Mesenchymal stem cell (in vitro differentiated cells and primary cell): ENCODE results near the gene SCIN.

ENCODE experiments used
- DNase-seq: peaks from one replicate; pipeline ENCODE4 v3.0.0-alpha.2; 2013
- H2AFZ ChIP-seq: one replicate; pipeline ENCODE4 v1.6.1; 2013; ENCODE audit warnings: low read depth, mild to moderate bottlenecking, control low read depth, inconsistent platforms, low read length, moderate library complexity
- H2AK5ac ChIP-seq: 2 replicates; pipeline ENCODE4 v1.6.1; 2013; ENCODE audit warnings: low read length, moderate library complexity, mild to moderate bottlenecking, inconsistent platforms; ENCODE audit not compliant: severe bottlenecking
- H2BK120ac ChIP-seq: one replicate; pipeline ENCODE4 v1.6.1; 2013; ENCODE audit warnings: low read depth, mild to moderate bottlenecking, inconsistent platforms, low read length, moderate library complexity
- H2BK12ac ChIP-seq, 2 experiments: one replicate each; pipeline ENCODE4 v1.6.1; 2013; ENCODE audit warnings: inconsistent platforms in 2 of 2, low read length in 2 of 2, mild to moderate bottlenecking in 2 of 2, moderate library complexity in 2 of 2, control low read depth in 1 of 2
- H2BK15ac ChIP-seq: one replicate; pipeline ENCODE4 v1.6.1; 2013; ENCODE audit warnings: mild to moderate bottlenecking, low read depth, inconsistent platforms; ENCODE audit not compliant: poor library complexity, severe bottlenecking
- H2BK5ac ChIP-seq: 2 replicates; pipeline ENCODE4 v1.6.1; 2013; ENCODE audit warnings: low read depth, mild to moderate bottlenecking, low read length, control low read depth, inconsistent platforms; ENCODE audit not compliant: poor library complexity, severe bottlenecking
- H3K14ac ChIP-seq, 2 experiments: one replicate each; pipeline ENCODE4 v1.6.1; 2013; ENCODE audit warnings: inconsistent platforms in 2 of 2, low read length in 2 of 2, control low read depth in 1 of 2, mild to moderate bottlenecking in 1 of 2, moderate library complexity in 1 of 2
- H3K18ac ChIP-seq, 2 experiments: one replicate each; pipeline ENCODE4 v1.6.1; 2013; ENCODE audit warnings: inconsistent platforms in 2 of 2, low read length in 2 of 2, control low read depth in 1 of 2, low read depth in 1 of 2, mild to moderate bottlenecking in 1 of 2
- H3K23ac ChIP-seq, 2 experiments: one replicate each; pipeline ENCODE4 v1.6.1; 2013; ENCODE audit warnings: inconsistent platforms in 2 of 2, low read length in 2 of 2, mild to moderate bottlenecking in 2 of 2, moderate library complexity in 2 of 2, control low read depth in 1 of 2
- H3K27ac ChIP-seq: 2 replicates; pipeline ENCODE4 v1.5.1; 2013; ENCODE audit warnings: mild to moderate bottlenecking, moderate library complexity, low read length, control low read depth, inconsistent platforms; ENCODE audit not compliant: poor library complexity, severe bottlenecking
- H3K27me3 ChIP-seq, 2 experiments: 2 replicates each; pipeline versions ENCODE4 v1.6.1 to v1.7.0; 2013; ENCODE audit warnings: low read length in 2 of 2, mild to moderate bottlenecking in 2 of 2, moderate library complexity in 2 of 2, control low read depth in 1 of 2, inconsistent platforms in 1 of 2; ENCODE audit not compliant: control insufficient read depth in 1 of 2, insufficient read depth in 1 of 2
- H3K36me3 ChIP-seq, 2 experiments: 2 replicates each; pipeline versions ENCODE4 v1.6.1 to v1.7.0; 2013; ENCODE audit warnings: low read length in 2 of 2, control low read depth in 1 of 2, inconsistent platforms in 1 of 2, low read depth in 1 of 2, mild to moderate bottlenecking in 1 of 2; ENCODE audit not compliant: insufficient read depth in 2 of 2, control insufficient read depth in 1 of 2
- H3K4ac ChIP-seq, 2 experiments: one replicate each; pipeline ENCODE4 v1.6.1; 2013; ENCODE audit warnings: inconsistent platforms in 2 of 2, low read length in 2 of 2, mild to moderate bottlenecking in 2 of 2, moderate library complexity in 2 of 2, control low read depth in 1 of 2, low read depth in 1 of 2
- H3K4me1 ChIP-seq: 2 replicates; pipeline ENCODE4 v1.6.1; 2013; ENCODE audit warnings: low read depth, low read length, control low read depth; ENCODE audit not compliant: control insufficient read depth, insufficient read depth
- H3K4me2 ChIP-seq: 2 replicates; pipeline ENCODE4 v1.6.1; 2013; ENCODE audit warnings: low read length, mild to moderate bottlenecking, inconsistent platforms; ENCODE audit not compliant: poor library complexity, severe bottlenecking
- H3K4me3 ChIP-seq, 2 experiments: 2 replicates each; pipeline versions ENCODE4 v1.5.1 to v1.7.0; 2013; ENCODE audit warnings: low read length in 2 of 2, mild to moderate bottlenecking in 2 of 2, control low read depth in 1 of 2, low read depth in 1 of 2; ENCODE audit not compliant: insufficient read depth in 1 of 2
- H3K79me1 ChIP-seq: replicated peaks from 2 replicates; pipeline ENCODE4 v1.6.1; 2013; ENCODE audit warnings: mild to moderate bottlenecking, control low read depth, low read length, inconsistent platforms; ENCODE audit not compliant: poor library complexity, severe bottlenecking
- H3K9ac ChIP-seq: 2 replicates; pipeline ENCODE4 v1.7.0; 2013; ENCODE audit warnings: mild to moderate bottlenecking, low read length, moderate library complexity
- H3K9me3 ChIP-seq: 2 replicates; pipeline ENCODE4 v1.7.0; 2013; ENCODE audit warnings: mild to moderate bottlenecking, low read length; ENCODE audit not compliant: control insufficient read depth
- H4K8ac ChIP-seq: one replicate; pipeline ENCODE4 v1.6.1; 2013; ENCODE audit warnings: inconsistent platforms, mild to moderate bottlenecking, low read length, moderate library complexity
- H4K91ac ChIP-seq: one replicate; pipeline ENCODE4 v1.6.1; 2013; ENCODE audit warnings: mild to moderate bottlenecking, low read length, inconsistent platforms
- WGBS: methylation state at CpG from one replicate; pipeline ENCODE4 v1.1.7; 2013; ENCODE audit warnings: mixed read lengths; 5-methylcytosine and 5-hydroxymethylcytosine counted together

Gene SCIN

GRCh38 chr7:12540850-12541249 is 29.7 kb upstream of the SCIN start:
- H3K18ac ChIP-seq: no peak overlapping the region
- 91% methylated on average over 1 of the region's 1 CpG for WGBS
- H3K79me1 ChIP-seq: peaks cover 1% of the 10 kb centered on the region
- peaks cover 0 to 3% of the 10 kb centered on the region in 2 experiments for H3K36me3 ChIP-seq
- H3K27me3 ChIP-seq: no peaks in the 10 kb centered on the region
- H3K23ac ChIP-seq: no peak overlapping the region
- no peak overlapping the region for H4K91ac ChIP-seq
- no peak overlapping the region for H2BK120ac ChIP-seq
- H3K14ac ChIP-seq: no peak overlapping the region
- H2BK5ac ChIP-seq: no peak overlapping the region
- H3K4me3 ChIP-seq: no peak overlapping the region
- no peak overlapping the region for H3K4me2 ChIP-seq
- DNase-seq: no peak
- no peak overlapping the region for H2BK15ac ChIP-seq
- H3K4me1 ChIP-seq: peaks cover 1% of the 10 kb centered on the region
- H2BK12ac ChIP-seq: no peak overlapping the region
- H2AK5ac ChIP-seq: no peak overlapping the region
- no peak overlapping the region for H2AFZ ChIP-seq
- H3K9me3 ChIP-seq: no peaks in the 10 kb centered on the region
- no peak overlapping the region for H3K4ac ChIP-seq
- no peak overlapping the region for H3K27ac ChIP-seq
- no peak overlapping the region for H4K8ac ChIP-seq
- H3K9ac ChIP-seq: no peak overlapping the region

GRCh38 chr7:12543586-12543985 is 26.9 kb upstream of the SCIN start:
- WGBS: 97% methylated on average over 3 of the region's 4 CpGs
- Histone ChIP-seq H4K91ac (no peak overlapping the region), H2AFZ (no peak overlapping the region)

GRCh38 chr7:12549106-12549505 is 21.4 kb upstream of the SCIN start:
- no peak overlapping the region for H3K4ac ChIP-seq
- H3K27me3 ChIP-seq: no peaks in the 10 kb centered on the region
- no peak for DNase-seq
- WGBS: 39% methylated on average over 1 of the region's 3 CpGs
- no peak overlapping the region for H4K91ac ChIP-seq
- no peak overlapping the region for H2BK15ac ChIP-seq
- no peak overlapping the region for H3K27ac ChIP-seq
- no peak overlapping the region for H4K8ac ChIP-seq
- H2AK5ac ChIP-seq: no peak overlapping the region
- H3K4me2 ChIP-seq: no peak overlapping the region
- no peak overlapping the region for H3K9ac ChIP-seq
- H3K79me1 ChIP-seq: no peaks in the 10 kb centered on the region
- H3K36me3 ChIP-seq: no peaks in the 10 kb centered on the region
- H3K4me3 ChIP-seq: no peak overlapping the region
- H3K18ac ChIP-seq: no peak overlapping the region
- H2BK120ac ChIP-seq: no peak overlapping the region
- no peak overlapping the region for H2AFZ ChIP-seq
- H2BK5ac ChIP-seq: no peak overlapping the region
- H3K14ac ChIP-seq: no peak overlapping the region
- peaks cover under 1% of the 10 kb centered on the region for H3K4me1 ChIP-seq
- no peaks in the 10 kb centered on the region for H3K9me3 ChIP-seq
- H3K23ac ChIP-seq: no peak overlapping the region
- H2BK12ac ChIP-seq: no peak overlapping the region

More at GRCh38 chr7:12543586-12543985, 26.9 kb upstream of the SCIN start:
- H3K4me3 ChIP-seq: no peak overlapping the region
- no peak overlapping the region for H4K8ac ChIP-seq
- no peak overlapping the region for H2BK12ac ChIP-seq
- no peak overlapping the region for H3K14ac ChIP-seq
- peaks cover 1% of the 10 kb centered on the region for H3K4me1 ChIP-seq
- DNase-seq: no peak
- no peak overlapping the region for H2BK15ac ChIP-seq
- no peaks in the 10 kb centered on the region for H3K9me3 ChIP-seq
- no peak overlapping the region for H3K9ac ChIP-seq
- H2BK5ac ChIP-seq: no peak overlapping the region
- H3K79me1 ChIP-seq: peaks cover 1% of the 10 kb centered on the region
- no peak overlapping the region for H3K18ac ChIP-seq
- H3K23ac ChIP-seq: no peak overlapping the region
- peak overlapping the region; percentile 39 for H3K27ac ChIP-seq
- H2BK120ac ChIP-seq: no peak overlapping the region
- no peak overlapping the region for H2AK5ac ChIP-seq
- H3K4me2 ChIP-seq: no peak overlapping the region
- no peak overlapping the region for H3K4ac ChIP-seq
- H3K36me3 ChIP-seq: no peaks in the 10 kb centered on the region
- no peaks in the 10 kb centered on the region for H3K27me3 ChIP-seq

- no peak overlapping the region for H3K23ac ChIP-seq
- H3K9me3 ChIP-seq: no peaks in the 10 kb centered on the region
- no peaks in the 10 kb centered on the region for H3K36me3 ChIP-seq
- no peaks in the 10 kb centered on the region for H3K27me3 ChIP-seq
- no peak overlapping the region for H2AK5ac ChIP-seq
- no peaks in the 10 kb centered on the region for H3K4me1 ChIP-seq
- H4K91ac ChIP-seq: no peak overlapping the region
- no peak overlapping the region for H2BK120ac ChIP-seq
- no peak overlapping the region for H4K8ac ChIP-seq
- H3K79me1 ChIP-seq: no peaks in the 10 kb centered on the region
- H3K18ac ChIP-seq: no peak overlapping the region
- H3K14ac ChIP-seq: no peak overlapping the region
- no peak overlapping the region for H3K9ac ChIP-seq
- no peak overlapping the region for H3K4me3 ChIP-seq
- H3K4me2 ChIP-seq: no peak overlapping the region
- peak overlapping the region; percentile 71 for H3K27ac ChIP-seq
- WGBS: 85% methylated on average over 4 of the region's 4 CpGs
- H2BK15ac ChIP-seq: no peak overlapping the region
- H2BK12ac ChIP-seq: no peak overlapping the region
- no peak overlapping the region for H2AFZ ChIP-seq
- peak overlapping the region; percentile 25 for H2BK5ac ChIP-seq
- H3K4ac ChIP-seq: no peak overlapping the region
- no peak for DNase-seq
Measured at GRCh38 chr7:12550956-12551355, 19.6 kb upstream of the SCIN start.
